ENCODE data around the gene YY1. TPM values are rescaled to one million over a fixed set of nuclear protein-coding genes. Genes with fewer than 3 reads are reported as not detected.

YY1 gene
- total RNA-seq, 4 donors from 2014 or later = 50.0 to 67.4 (median 55.6) TPM

- H3K4me3 ChIP-seq (replicated peaks in 1 of 3) = no peak overlapping the region
- peaks cover 3 to 10% of the 10 kb centered on the region in 2 donors for H3K4me1 ChIP-seq
- no peaks in the 10 kb centered on the region for H3K9me3 ChIP-seq
- TF ChIP-seq POLR2A (IDR thresholded peaks at IDR 0.05) (no peak), CTCF (IDR thresholded peaks at IDR 0.05) (no peak)
- H3K27ac ChIP-seq = no peak overlapping the region
- H3K27me3 ChIP-seq = no peaks in the 10 kb centered on the region
- intact Hi-C loops (cut with DNase I) = no loop called here
- DNase-seq = no peak
- 87 to 92% methylated on average over 3 to 10 of the region's 15 CpGs for WGBS, 2 donors
- H3K36me3 ChIP-seq = no peaks in the 10 kb centered on the region
These were observed 83.4 kb downstream of the YY1 start for GRCh38 chr14:100322138-100322957.

GRCh38 chr14:100323121-100323941, 84.4 kb downstream of the YY1 start, which contains the start of gene SLC25A47:
SLC25A47 (plus strand) TSS chr14:100323339; CDS start chr14:100323415, 76 bp downstream.
- H3K4me3 ChIP-seq (replicated peaks in 1 of 3) = no peak within 1 kb of the TSS
- no peak within 1 kb of the TSS for H3K27ac ChIP-seq
- intact Hi-C loops (cut with DNase I) = no loop called here
- H3K4me1 ChIP-seq = peaks cover 2 to 4% of the 10 kb centered on the region in 2 donors
- DNase-seq = no peak
- WGBS, 2 donors = 88 to 95% methylated on average over 7 to 9 of the region's 16 CpGs
- H3K9me3 ChIP-seq = no peaks in the 10 kb centered on the region
- TF ChIP-seq CTCF (IDR thresholded peaks at IDR 0.05) = no peak
- no peak for TF ChIP-seq POLR2A (IDR thresholded peaks at IDR 0.05)
- H3K36me3 ChIP-seq = no peaks in the 10 kb centered on the region
- H3K27me3 ChIP-seq = no peaks in the 10 kb centered on the region

- Histone ChIP-seq H3K27me3 (no peaks in the 10 kb centered on the region), H3K27ac (no peak overlapping the region), H3K9me3 (no peaks in the 10 kb centered on the region), H3K36me3 (no peaks in the 10 kb centered on the region), H3K4me3 (replicated peaks in 1 of 3) (no peak overlapping the region), H3K4me1 (no peaks in the 10 kb centered on the region)
- TF ChIP-seq CTCF (IDR thresholded peaks at IDR 0.05) = no peak
- TF ChIP-seq POLR2A (IDR thresholded peaks at IDR 0.05) = no peak
- DNase-seq = no peak
- WGBS, 2 donors = 87 to 96% methylated on average over 8 of the region's 8 CpGs
- intact Hi-C loops (cut with DNase I) = no loop called here
These were observed 85.0 kb downstream of the YY1 start for GRCh38 chr14:100323942-100324307.

- no peak for TF ChIP-seq CTCF (IDR thresholded peaks at IDR 0.05)
- TF ChIP-seq POLR2A (IDR thresholded peaks at IDR 0.05) = no peak
- DNase-seq = no peak
- WGBS, 2 donors = 71 to 86% methylated on average over 13 to 14 of the region's 17 CpGs
- H3K9me3 ChIP-seq = no peaks in the 10 kb centered on the region
- H3K4me1 ChIP-seq = no peaks in the 10 kb centered on the region
- intact Hi-C loops (cut with DNase I) = no loop called here
- no peak overlapping the region for H3K4me3 ChIP-seq (replicated peaks in 1 of 3)
- no peak overlapping the region for H3K27ac ChIP-seq
- H3K36me3 ChIP-seq = no peaks in the 10 kb centered on the region
- no peaks in the 10 kb centered on the region for H3K27me3 ChIP-seq
These were observed 86.3 kb downstream of the YY1 start for GRCh38 chr14:100325231-100325632.

- Histone ChIP-seq H3K27me3 (no peaks in the 10 kb centered on the region), H3K4me3 (replicated peaks in 1 of 3) (no peak overlapping the region), H3K9me3 (no peaks in the 10 kb centered on the region), H3K36me3 (no peaks in the 10 kb centered on the region), H3K4me1 (no peaks in the 10 kb centered on the region), H3K27ac (no peak overlapping the region)
- 88 to 98% methylated on average over 6 to 13 of the region's 13 CpGs for WGBS, 2 donors
- TF ChIP-seq POLR2A (IDR thresholded peaks at IDR 0.05) = no peak
- no peak for TF ChIP-seq CTCF (IDR thresholded peaks at IDR 0.05)
- DNase-seq = no peak
- intact Hi-C loops (cut with DNase I) = no loop called here
These were observed 87.0 kb downstream of the YY1 start for GRCh38 chr14:100325958-100326357.

Data from thyroid gland (tissue), 4 donors.